Ovary (tissue), 3 donors: ENCODE measurements around the gene DIMT1.

Source experiments
- CTCF ChIP-seq, 3 donors: fragments of 450-650 bp in 2 of 3; fragments of 200-600 bp in 1 of 3; IDR thresholded peaks; one replicate each; pipeline versions ENCODE4 v1.5.1 to v1.8.0; 2016 to 2022; ENCODE audit warnings: antibody characterized with exemption in 3 of 3, mild to moderate bottlenecking in 1 of 3
- EP300 ChIP-seq: sonication (generic); formaldehyde crosslinking; IDR thresholded peaks from one replicate; pipeline ENCODE4 v1.6.1; 2017; ENCODE audit warnings: antibody characterized with exemption
- donor health status: DM: no; HTN: no; CAD: no.

- TF ChIP-seq CTCF (IDR thresholded peaks at IDR 0.05) (no peak), EP300 (no peak)
These were observed 27.6 kb downstream of the DIMT1 start for GRCh38 chr5:62376064-62376463.
